ENCODE data around the gene NFIA.

GRCh38 chr1:61442544-61442943 lies 360.2 kb downstream of the NFIA start:
- no peak for TF ChIP-seq ZFP3 (tag by site-specific recombination; IDR thresholded peaks at IDR 0.05; ENCODE audit: low read depth)
- TF ChIP-seq ZNF223 (tag by site-specific recombination; IDR thresholded peaks at IDR 0.05): no peak
- no peak for TF ChIP-seq ZNF560 (tag by site-specific recombination; IDR thresholded peaks at IDR 0.05; ENCODE audit: borderline replicate concordance)
- TF ChIP-seq CTCF (tag by site-specific recombination; IDR thresholded peaks at IDR 0.05): no peak
- TF ChIP-seq ZNF398 (tag by site-specific recombination; IDR thresholded peaks at IDR 0.05): no peak
- no peak for TF ChIP-seq PATZ1 (tag by site-specific recombination; IDR thresholded peaks at IDR 0.05)

Data from HEK293 (cell line).